Naive thymus-derived CD8-positive, alpha-beta T cell (primary cell): Measurements from ENCODE around the gene RPS19. TPM values are rescaled to one million over a fixed set of nuclear protein-coding genes. Genes with fewer than 3 reads are reported as not detected.
"Not testable (repeated sequence)": the region's sequence is repeated elsewhere in the genome, so short reads cannot be mapped to it uniquely, and the experiment has no call there.

ENCODE experiments used
- ATAC-seq, 2 donors: fragments of 150-1000 bp; cut with Tn5 transposase in 1 of 2; sonication (Bioruptor Pico), chemical (Tn5 transposase) in 1 of 2; 1 replicate in 1 of 2; 2 replicates in 1 of 2; pipeline ENCODE4 v1.10.0; 2021; ENCODE audit warnings: mild to moderate bottlenecking in 2 of 2, moderate library complexity in 2 of 2
- POLR2A ChIA-PET: fragments of 350-600 bp; sonication (Branson Sonifier 250); formaldehyde crosslinking; loops from one replicate; lab custom pipeline; 2021; ENCODE audit warnings: antibody characterized with exemption; lab: Charles Lee
- DNase-seq, 10 donors: peaks; one replicate each; pipeline versions ENCODE4 v3.0.0 to v3.0.0-alpha.2; 2020 to 2022
- H3K27ac Mint-ChIP-seq, 10 donors: one replicate each; pipeline ENCODE4 v1.8.0; 2020 to 2022; ENCODE audit warnings: mild to moderate bottlenecking in 10 of 10, mixed read lengths in 10 of 10, moderate library complexity in 4 of 10, inconsistent platforms in 1 of 10
- H3K27me3 Mint-ChIP-seq, 5 donors: one replicate each; pipeline ENCODE4 v1.8.0; 2021 to 2022; ENCODE audit warnings: mixed read lengths in 5 of 5
- H3K36me3 Mint-ChIP-seq, 3 donors: one replicate each; pipeline ENCODE4 v1.8.0; 2020 to 2022; ENCODE audit warnings: mixed read lengths in 3 of 3, mild to moderate bottlenecking in 2 of 3, inconsistent platforms in 1 of 3
- H3K4me1 Mint-ChIP-seq, 4 donors: one replicate each; pipeline ENCODE4 v1.8.0; 2021 to 2022; ENCODE audit warnings: mixed read lengths in 4 of 4
- H3K4me3 Mint-ChIP-seq, 10 donors: one replicate each; pipeline ENCODE4 v1.8.0; 2020 to 2022; ENCODE audit warnings: mild to moderate bottlenecking in 10 of 10, mixed read lengths in 10 of 10, moderate library complexity in 6 of 10, inconsistent platforms in 1 of 10
- H3K9me3 Mint-ChIP-seq, 9 donors: one replicate each; pipeline ENCODE4 v1.8.0; 2020 to 2022; ENCODE audit warnings: mixed read lengths in 9 of 9, mild to moderate bottlenecking in 3 of 9, inconsistent platforms in 1 of 9, moderate library complexity in 1 of 9
- polyA plus RNA-seq, 3 donors: library from polyadenylated mRNA; unstranded; fragments of 300-500 nt; fragmentation: Illumina TruSeq; gene quantifications; one replicate each; pipeline ENCODE4 v1.2.3, GENCODE V29; 2021
- total RNA-seq, 8 experiments: library from RNA in 2 of 8; stranded (reverse) in 2 of 8; gene quantifications; one replicate each; pipeline ENCODE4 v1.2.3 and lab custom pipeline; 2021 to 2026

Gene RPS19
- total and polyA plus RNA-seq, 5 experiments from 2014 or later: 3,479 to 8,825 (median 6,905) TPM

DNA sequence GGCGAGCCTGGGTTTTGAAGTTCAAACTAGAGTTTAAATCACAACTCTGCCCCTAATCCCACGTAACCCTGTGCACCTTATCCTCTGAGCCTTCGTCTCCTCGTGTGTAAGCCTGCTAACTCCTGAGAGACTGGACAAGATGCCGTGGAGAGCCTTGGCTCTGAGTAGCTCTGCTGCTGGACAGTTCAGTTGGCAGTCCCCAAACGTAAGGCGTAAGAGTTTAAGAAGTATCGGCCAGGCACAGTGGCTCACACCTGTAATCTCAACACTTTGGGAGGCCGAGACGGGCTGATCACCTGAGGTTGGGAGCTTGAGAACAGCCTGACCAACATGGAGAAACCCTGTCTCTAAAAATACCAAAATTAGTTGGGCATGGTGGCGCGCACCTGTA lies 12.3 kb downstream of the RPS19 start:
- H3K9me3 Mint-ChIP-seq: no peaks in the 10 kb centered on the region
- POLR2A ChIA-PET: interaction anchor here (0.7 to 17.2 kb wide), 14 partner anchors 9 to 86 kb away, joined by 3 to 819 read pairs (median 16); partner anchors contain the start of genes ARHGEF1, ERFL, RABAC1 and RPS19

DNA sequence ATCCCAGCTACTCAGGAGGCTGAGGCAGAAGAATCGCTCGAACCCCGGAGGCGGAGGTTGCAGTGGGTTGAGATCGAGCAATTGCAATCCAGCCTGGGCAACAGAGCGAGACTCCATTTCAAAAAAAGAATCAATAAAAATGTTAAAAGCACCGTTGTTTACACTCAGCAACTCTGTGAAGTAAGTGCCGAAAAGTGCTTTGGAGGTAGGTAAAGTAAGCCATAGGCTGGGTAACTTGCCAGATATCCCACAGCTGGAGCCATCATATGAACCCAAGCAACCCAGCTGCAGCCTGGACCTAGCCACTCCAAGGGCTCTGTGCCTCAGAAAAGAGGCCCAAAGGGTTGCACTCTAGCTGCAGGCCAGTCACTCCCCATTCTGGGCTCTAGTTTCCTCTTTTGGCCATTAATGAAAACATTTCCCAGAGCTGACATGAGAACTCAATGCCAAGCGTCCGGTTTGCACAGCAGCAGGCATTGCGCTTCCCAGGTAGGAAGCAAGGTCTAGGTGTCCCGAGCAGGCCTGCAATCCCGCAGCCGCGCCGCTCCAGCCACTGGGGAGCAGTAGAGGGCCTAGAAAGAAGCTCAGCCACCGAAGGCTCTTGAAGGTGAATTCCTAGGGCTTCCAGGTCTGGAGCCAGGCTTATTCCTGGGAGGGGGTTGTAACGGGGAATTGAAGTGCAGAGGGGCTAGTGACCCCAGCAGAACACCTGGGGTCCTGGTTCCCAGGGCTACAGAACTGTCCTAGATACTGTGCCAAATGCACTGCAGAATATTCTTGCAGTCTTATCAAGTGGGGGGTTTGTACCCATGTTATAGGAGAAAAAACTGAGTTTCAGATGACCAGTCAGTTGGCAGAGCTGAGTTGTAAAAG lies 13.0 kb downstream of the RPS19 start:
- H3K4me1 Mint-ChIP-seq: peaks cover 27 to 94% (median 82%) of the 10 kb centered on the region in 4 donors
- peak overlapping the region; percentile 45 to 83 (median 59) for H3K4me3 Mint-ChIP-seq
- H3K36me3 Mint-ChIP-seq: peaks cover 0 to 25% (median 4%) of the 10 kb centered on the region in 3 donors
- POLR2A ChIA-PET: interaction anchor here (0.7 to 17.2 kb wide), 18 partner anchors 9 to 85 kb away, joined by 3 to 819 read pairs (median 9); partner anchors contain the start of genes ARHGEF1, ERFL, RABAC1 and RPS19
- no peaks in the 10 kb centered on the region for H3K27me3 Mint-ChIP-seq
- no peaks in the 10 kb centered on the region for H3K9me3 Mint-ChIP-seq
- H3K27ac Mint-ChIP-seq: peak overlapping the region; percentile 89 to 100 (median 98)
- DNase-seq (peak; percentile 50 to 81 (median 66)), ATAC-seq (no peak)

More for the DNA sequence above, 12.3 kb downstream of the RPS19 start:
- no peaks in the 10 kb centered on the region for H3K27me3 Mint-ChIP-seq
- peak overlapping the region; percentile 77 to 100 (median 98) for H3K27ac Mint-ChIP-seq
- H3K4me1 Mint-ChIP-seq: peaks cover 29 to 93% (median 81%) of the 10 kb centered on the region in 4 donors
- ATAC-seq (no peak), DNase-seq (no peak)
- H3K36me3 Mint-ChIP-seq: peaks cover 0 to 31% (median 4%) of the 10 kb centered on the region in 3 donors
- H3K4me3 Mint-ChIP-seq: peak overlapping the region in 4 of 10 donors; percentile 26 to 83 (median 30)

GRCh38 chr19:41875973-41876372 lies 15.9 kb downstream of the RPS19 start:
- POLR2A ChIA-PET: interaction anchor here (0.6 to 17.2 kb wide), 19 partner anchors 10 to 1922 kb away, joined by 3 to 819 read pairs (median 8); partner anchors contain the start of genes ARHGEF1, ERFL, RABAC1 and RPS19
- Mint-ChIP-seq H3K4me3 (peak overlapping the region; percentile 68 to 90 (median 82)), H3K27ac (peak overlapping the region; percentile 93 to 100 (median 100)), H3K4me1 (peaks cover 29 to 100% (median 89%) of the 10 kb centered on the region in 4 donors)
- ATAC-seq, H3K9me3 Mint-ChIP-seq, DNase-seq, H3K36me3 Mint-ChIP-seq, H3K27me3 Mint-ChIP-seq: not testable (repeated sequence)

DNA sequence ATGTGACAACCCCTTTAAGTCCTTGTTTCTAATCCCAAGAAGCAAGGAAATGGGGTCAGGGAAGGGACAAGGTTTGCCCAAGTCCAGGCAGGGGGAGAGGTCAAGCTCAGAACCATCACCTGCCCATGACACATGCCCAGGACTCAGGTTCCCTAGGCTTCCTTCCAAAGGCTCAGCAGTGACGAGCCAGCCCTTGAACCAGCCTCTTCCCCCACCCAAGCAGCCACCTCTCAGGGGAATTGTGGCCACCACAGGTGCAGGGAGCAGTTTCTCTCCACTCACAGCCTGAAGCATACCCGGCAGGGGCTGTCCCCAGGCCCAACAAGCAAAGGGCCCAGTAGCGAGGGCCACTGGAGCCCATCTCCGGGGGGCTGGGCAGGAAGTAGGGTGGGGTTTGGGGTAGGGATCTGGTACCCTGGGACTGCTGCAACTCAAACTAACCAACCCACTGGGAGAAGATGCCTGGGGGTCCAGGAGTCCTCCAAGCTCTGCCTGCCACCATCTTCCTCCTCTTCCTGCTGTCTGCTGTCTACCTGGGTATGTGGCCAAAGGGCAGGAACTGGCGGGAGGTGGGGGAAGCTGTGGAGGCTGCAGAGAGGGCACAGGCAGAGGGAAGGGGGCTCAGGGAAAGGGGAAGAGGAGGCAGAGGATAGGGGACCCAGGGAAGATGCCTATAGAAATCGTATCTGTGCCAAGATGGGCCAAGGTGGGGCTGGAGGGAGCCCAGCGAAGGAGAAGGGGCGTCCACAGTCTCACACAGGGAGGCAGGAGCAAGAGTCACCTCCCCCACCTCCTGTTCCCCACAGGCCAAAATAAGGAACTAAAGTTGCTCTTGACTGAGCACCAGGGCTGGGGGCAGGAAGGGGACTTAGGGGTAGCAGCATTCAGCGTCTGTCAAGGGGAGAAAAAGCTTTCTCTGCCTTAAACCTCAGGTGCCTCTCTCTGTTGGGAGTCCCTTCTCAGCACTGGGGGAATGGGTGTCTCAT lies 17.1 kb downstream of the RPS19 start, which contains the start of gene CD79A:
TSS of gene CD79A (plus strand) at position 433 of the 986 bp plus-strand sequence. CDS start at position 459, 26 bp downstream.
- Mint-ChIP-seq H3K4me1 (peaks cover 25 to 96% (median 85%) of the 10 kb centered on the region in 4 donors), H3K27ac (peak within 1 kb of the TSS; percentile 93 to 100 (median 100)), H3K4me3 (peak within 1 kb of the TSS; percentile 71 to 90 (median 82)), H3K27me3 (no peaks in the 10 kb centered on the region), H3K9me3 (no peaks in the 10 kb centered on the region), H3K36me3 (no peaks in the 10 kb centered on the region)
- POLR2A ChIA-PET: interaction anchor here (0.7 to 17.2 kb wide), 10 partner anchors 9 to 322 kb away, joined by 3 to 819 read pairs (median 10); partner anchors contain the start of genes ARHGEF1, ERFL, RABAC1 and RPS19
- ATAC-seq (peak in 1 of 2 donors; percentile 11), DNase-seq (peak in 5 of 10 donors; percentile 27 to 81 (median 37))

GRCh38 chr19:41877916-41878905 lies 18.2 kb downstream of the RPS19 start:
- Mint-ChIP-seq H3K36me3 (peaks cover 0 to 6% (median 3%) of the 10 kb centered on the region in 3 donors), H3K27ac (peak overlapping the region; percentile 93 to 100 (median 100)), H3K4me1 (peaks cover 28 to 91% (median 81%) of the 10 kb centered on the region in 4 donors), H3K4me3 (peak overlapping the region; percentile 71 to 90 (median 82)), H3K27me3 (no peaks in the 10 kb centered on the region), H3K9me3 (no peaks in the 10 kb centered on the region)
- peak in 3 of 10 donors; percentile 38 to 41 (median 41) for DNase-seq
- POLR2A ChIA-PET: interaction anchor here (0.6 to 17.2 kb wide), 10 partner anchors 8 to 339 kb away, joined by 3 to 819 read pairs (median 10); partner anchors contain the start of genes ARHGEF1, DEDD2, ERFL and RABAC1
- peak in 1 of 2 donors; percentile 13 for ATAC-seq

- Mint-ChIP-seq H3K4me3 (peak overlapping the region in 6 of 10 donors; percentile 15 to 90 (median 50)), H3K27me3 (no peaks in the 10 kb centered on the region), H3K36me3 (peaks cover 2 to 6% (median 3%) of the 10 kb centered on the region in 3 donors), H3K9me3 (no peaks in the 10 kb centered on the region), H3K27ac (peak overlapping the region; percentile 93 to 100 (median 100)), H3K4me1 (peaks cover 26 to 85% (median 75%) of the 10 kb centered on the region in 4 donors)
- DNase-seq: no peak
- ATAC-seq: no peak
- POLR2A ChIA-PET: interaction anchor here (17.2 kb wide), 1 partner anchor 8 kb away, joined by 819 read pairs; the partner anchor contains the start of gene ARHGEF1
These were observed 19.0 kb downstream of the RPS19 start for GRCh38 chr19:41879080-41879479.

DNA sequence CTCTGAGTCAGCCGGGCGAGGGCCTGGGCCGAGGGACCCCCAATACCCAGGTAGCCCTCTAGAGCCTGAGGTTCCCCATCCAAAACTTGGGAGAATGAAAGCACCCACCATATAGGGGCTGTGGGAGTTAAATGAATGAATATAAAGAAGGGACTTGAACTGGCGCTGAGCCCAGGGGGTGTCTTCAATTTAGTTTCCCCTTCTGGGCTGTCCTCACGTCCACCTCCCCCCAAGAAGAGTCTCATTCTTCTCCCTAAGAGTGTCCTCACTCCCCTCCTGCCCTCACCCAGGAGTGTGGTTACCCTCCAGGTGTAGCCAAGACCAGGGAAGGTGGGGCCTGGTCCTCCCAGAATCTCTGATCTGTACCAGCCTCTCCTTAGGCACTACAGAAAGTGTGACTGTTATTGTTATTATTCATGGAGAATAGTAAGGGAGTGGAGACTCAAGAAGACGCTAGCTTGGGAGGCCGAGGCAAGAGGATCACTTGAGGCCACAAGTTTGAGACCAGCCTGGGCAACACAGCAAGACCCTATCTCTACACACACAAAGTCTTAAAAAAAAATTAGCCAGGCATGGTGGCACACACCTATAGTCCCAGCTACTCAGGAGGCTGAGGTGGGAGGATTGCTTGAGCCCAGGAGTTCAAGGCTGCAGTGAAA lies 19.7 kb downstream of the RPS19 start:
- Mint-ChIP-seq H3K36me3 (peaks cover 2 to 6% (median 4%) of the 10 kb centered on the region in 3 donors), H3K9me3 (no peaks in the 10 kb centered on the region), H3K4me3 (peak overlapping the region in 8 of 10 donors; percentile 39 to 83 (median 50)), H3K4me1 (peaks cover 26 to 80% (median 72%) of the 10 kb centered on the region in 4 donors), H3K27ac (peak overlapping the region; percentile 92 to 100 (median 99)), H3K27me3 (no peaks in the 10 kb centered on the region)
- ATAC-seq: no peak
- POLR2A ChIA-PET: interaction anchor here (3.5 to 13.9 kb wide), 5 partner anchors 9 to 68 kb away, joined by 21 to 819 read pairs (median 253); partner anchors contain the start of genes CD79A and RPS19
- DNase-seq: no peak

DNA sequence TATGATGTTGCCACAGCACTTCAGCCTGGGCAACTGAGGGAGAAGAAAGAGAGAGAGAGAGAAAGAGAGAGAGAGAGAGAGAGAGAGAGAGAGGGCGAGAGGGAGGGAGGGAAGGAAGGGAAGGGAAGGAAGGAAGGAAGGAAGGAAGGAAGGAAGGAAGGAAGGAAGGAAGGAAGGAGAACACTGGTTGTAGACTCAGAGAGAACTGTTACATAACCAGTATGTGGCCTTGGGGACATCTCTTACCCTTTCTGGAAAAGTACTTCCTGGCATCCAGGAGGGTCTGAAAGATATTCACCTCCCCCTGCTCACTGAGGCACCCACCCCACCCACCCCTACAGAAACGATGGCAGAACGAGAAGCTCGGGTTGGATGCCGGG lies 20.3 kb downstream of the RPS19 start:
- ATAC-seq (no peak), DNase-seq (no peak)
- Mint-ChIP-seq H3K4me3 (peak overlapping the region in 7 of 10 donors; percentile 39 to 83 (median 52)), H3K9me3 (no peaks in the 10 kb centered on the region), H3K27ac (peak overlapping the region; percentile 92 to 100 (median 99)), H3K36me3 (peaks cover 2 to 8% (median 6%) of the 10 kb centered on the region in 3 donors), H3K4me1 (peaks cover 28 to 79% (median 72%) of the 10 kb centered on the region in 4 donors), H3K27me3 (no peaks in the 10 kb centered on the region)
- POLR2A ChIA-PET: interaction anchor here (1.1 to 13.9 kb wide), 6 partner anchors 10 to 67 kb away, joined by 3 to 819 read pairs (median 225); partner anchors contain the start of genes CD79A and RPS19

GRCh38 chr19:41882568-41883462 lies 22.8 kb downstream of the RPS19 start, which contains the start of gene ARHGEF1:
Gene ARHGEF1, plus strand, starts transcription at chr19:41883184. Its CDS starts 4,899 bp downstream, at chr19:41888083.
- Mint-ChIP-seq H3K27ac (peak within 1 kb of the TSS; percentile 95 to 100 (median 99)), H3K27me3 (peaks cover 0 to 1% (median 0%) of the 10 kb centered on the region in 5 donors), H3K36me3 (peaks cover 10 to 26% (median 21%) of the 10 kb centered on the region in 3 donors), H3K4me3 (peak within 1 kb of the TSS; percentile 94 to 100 (median 99)), H3K9me3 (no peaks in the 10 kb centered on the region), H3K4me1 (peaks cover 28 to 74% (median 53%) of the 10 kb centered on the region in 4 donors)
- POLR2A ChIA-PET: interaction anchor here (1.3 to 13.9 kb wide), 13 partner anchors 9 to 618 kb away, joined by 3 to 819 read pairs (median 11); partner anchors contain the start of genes CD79A, ERFL, HNRNPUL1 and RPS19
- ATAC-seq (peak in 1 of 2 donors; percentile 6), DNase-seq (peak in 9 of 10 donors; percentile 34 to 72 (median 56))
